GM18951 (cell line): Measurements from ENCODE around the gene MYADML2.
"Not testable (repeated sequence)": the region's sequence is repeated elsewhere in the genome, so short reads cannot be mapped to it uniquely, and the experiment has no call there.

Experiments
- POLR2A ChIP-seq: IDR thresholded peaks from 4 replicates; pipeline ENCODE4 v1.6.1; 2011; ENCODE audit warnings: mild to moderate bottlenecking; ENCODE audit not compliant: insufficient read length, insufficient read depth; ENCODE audit errors: extremely low read depth
- in situ Hi-C: fragments of 300-500 bp; cut with MboI; formaldehyde crosslinking; loops from one replicate; pipeline ENCODE4 v1.12.0; 2022; ENCODE audit warnings: low sequenced_read_pairs, mixed read lengths, inconsistent platforms; ENCODE audit not compliant: unreplicated experiment

Gene MYADML2

GRCh38 chr17:81984773-81985410 lies 37.9 kb upstream of the MYADML2 start:
- TF ChIP-seq POLR2A: no peak
- in situ Hi-C loops: no loop called here

GRCh38 chr17:81983639-81984373 lies 36.8 kb upstream of the MYADML2 start:
- in situ Hi-C loops: no loop called here
- no peak for TF ChIP-seq POLR2A

- TF ChIP-seq POLR2A: no peak
- in situ Hi-C loops: no loop called here
Observed at GRCh38 chr17:81983011-81983638, 36.1 kb upstream of the MYADML2 start.

- in situ Hi-C loops: not testable (repeated sequence)
Observed at GRCh38 chr17:81981511-81981910, 34.5 kb upstream of the MYADML2 start.

- in situ Hi-C loops: no loop called here
- TF ChIP-seq POLR2A: no peak
Observed at GRCh38 chr17:81980707-81981343, 33.8 kb upstream of the MYADML2 start.

GRCh38 chr17:81980122-81980521 lies 33.1 kb upstream of the MYADML2 start:
- in situ Hi-C loops: no loop called here
- TF ChIP-seq POLR2A: no peak

GRCh38 chr17:81978524-81979298 lies 31.7 kb upstream of the MYADML2 start:
- in situ Hi-C loops: no loop called here
- no peak for TF ChIP-seq POLR2A

- peak; percentile 97 for TF ChIP-seq POLR2A
- in situ Hi-C loops: no loop called here
Observed at GRCh38 chr17:81977211-81977808, 30.3 kb upstream of the MYADML2 start, which contains the start of gene ASPSCR1. ASPSCR1 (plus strand) TSS chr17:81977629; CDS start chr17:81977647, 18 bp downstream.

- no peak for TF ChIP-seq POLR2A
Observed at GRCh38 chr17:81976332-81977210, 29.5 kb upstream of the MYADML2 start.

GRCh38 chr17:81973432-81973831 lies 26.4 kb upstream of the MYADML2 start:
- in situ Hi-C loops: no loop called here
- no peak for TF ChIP-seq POLR2A

More at GRCh38 chr17:81976332-81977210, 29.5 kb upstream of the MYADML2 start:
- in situ Hi-C loops: no loop called here

- no peak for TF ChIP-seq POLR2A
- in situ Hi-C loops: no loop called here
Observed at GRCh38 chr17:81968850-81969812, 22.1 kb upstream of the MYADML2 start.

- in situ Hi-C loops: no loop called here
- TF ChIP-seq POLR2A: no peak
Observed at GRCh38 chr17:81968396-81968745, 21.3 kb upstream of the MYADML2 start.
